Peyer's patch (tissue), 4 donors: Measurements from ENCODE around the gene UTF1.

Experiments used
- POLR2A ChIP-seq, 2 donors: fragments of 450-650 bp; IDR thresholded peaks; one replicate each; pipeline ENCODE4 v1.5.1; 2017; ENCODE audit warnings: antibody characterized with exemption in 2 of 2, mild to moderate bottlenecking in 2 of 2, moderate library complexity in 2 of 2
- TF ChIP-seq, protein P1 (sequence below), 6 experiments: fragments of 450-650 bp in 4 of 6; fragments of 200-600 bp in 2 of 6; sonication (generic) in 1 of 6; IDR thresholded peaks; one replicate each; pipeline ENCODE4 v1.5.1; 2017 to 2019; ENCODE audit warnings: antibody characterized with exemption in 6 of 6, mild to moderate bottlenecking in 3 of 6, moderate library complexity in 1 of 6

DNA sequence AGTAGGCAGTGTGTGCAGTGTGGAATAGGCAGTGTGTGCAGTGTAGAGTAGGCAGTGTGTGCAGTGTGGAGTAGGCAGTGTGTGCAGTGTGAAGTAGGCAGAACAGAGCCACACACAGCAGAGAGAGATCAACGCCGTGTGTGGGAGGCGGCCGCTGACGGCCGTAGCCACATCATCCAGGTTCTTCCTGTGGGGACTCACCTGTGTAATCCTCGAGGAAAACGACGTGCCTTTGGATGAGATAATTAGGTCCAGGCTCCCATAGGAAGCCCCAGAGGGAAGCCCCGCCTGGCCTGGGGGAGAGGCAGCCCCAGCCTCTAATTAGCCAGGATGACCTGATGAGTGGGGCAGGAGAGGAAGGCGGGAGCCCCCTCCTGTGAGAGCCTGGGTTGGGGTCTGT lies 44.6 kb upstream of the UTF1 start:
- TF ChIP-seq, protein P1, sequence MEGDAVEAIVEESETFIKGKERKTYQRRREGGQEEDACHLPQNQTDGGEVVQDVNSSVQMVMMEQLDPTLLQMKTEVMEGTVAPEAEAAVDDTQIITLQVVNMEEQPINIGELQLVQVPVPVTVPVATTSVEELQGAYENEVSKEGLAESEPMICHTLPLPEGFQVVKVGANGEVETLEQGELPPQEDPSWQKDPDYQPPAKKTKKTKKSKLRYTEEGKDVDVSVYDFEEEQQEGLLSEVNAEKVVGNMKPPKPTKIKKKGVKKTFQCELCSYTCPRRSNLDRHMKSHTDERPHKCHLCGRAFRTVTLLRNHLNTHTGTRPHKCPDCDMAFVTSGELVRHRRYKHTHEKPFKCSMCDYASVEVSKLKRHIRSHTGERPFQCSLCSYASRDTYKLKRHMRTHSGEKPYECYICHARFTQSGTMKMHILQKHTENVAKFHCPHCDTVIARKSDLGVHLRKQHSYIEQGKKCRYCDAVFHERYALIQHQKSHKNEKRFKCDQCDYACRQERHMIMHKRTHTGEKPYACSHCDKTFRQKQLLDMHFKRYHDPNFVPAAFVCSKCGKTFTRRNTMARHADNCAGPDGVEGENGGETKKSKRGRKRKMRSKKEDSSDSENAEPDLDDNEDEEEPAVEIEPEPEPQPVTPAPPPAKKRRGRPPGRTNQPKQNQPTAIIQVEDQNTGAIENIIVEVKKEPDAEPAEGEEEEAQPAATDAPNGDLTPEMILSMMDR (IDR thresholded peaks at IDR 0.05) = no peak
- TF ChIP-seq POLR2A (IDR thresholded peaks at IDR 0.05) = no peak
